ENCODE results near the gene DISC1. TPM values are rescaled to one million over a fixed set of nuclear protein-coding genes. Genes with fewer than 3 reads are reported as not detected.

DISC1 gene
- total and polyA plus RNA-seq, 2 donors (not counting 3 experiments of a cell fraction or from before 2014, with no cell fraction given) = 3.3 to 14.7 TPM

- no peaks in the 10 kb centered on the region for H4K20me1 ChIP-seq (replicated peaks; ENCODE audit: control insufficient read depth, extremely low read depth, insufficient read depth, low read length)
- no peak overlapping the region for H3K9ac ChIP-seq (replicated peaks; ENCODE audit: extremely low read depth, insufficient read depth, low read length)
- dilution Hi-C loops (cut with MboI; ENCODE audit: extremely low pct_ligation_motif_present, low sequenced_read_pairs) (no loop called here), intact Hi-C loops (cut with micrococcal nuclease) (no loop called here)
- no TSS peak for BruUV-seq (replicated peaks)
- H3K9me1 ChIP-seq (replicated peaks; ENCODE audit: control insufficient read depth, extremely low read depth, insufficient read depth, low read length) = no peaks in the 10 kb centered on the region
- no peak overlapping the region for H3K4me2 ChIP-seq (ENCODE audit: insufficient read depth, low read length)
- no peak overlapping the region for H3K27ac ChIP-seq (ENCODE audit: insufficient read depth, low read depth, low read length)
- no peaks in the 10 kb centered on the region for H3K4me1 ChIP-seq (ENCODE audit: control insufficient read depth, extremely low read depth, insufficient read depth, low read length)
- H3K9me3 ChIP-seq (replicated peaks; ENCODE audit: control insufficient read depth, insufficient read depth, low read length) = no peaks in the 10 kb centered on the region
- no peak overlapping the region for H2AFZ ChIP-seq (ENCODE audit: low read depth, low read length)
- POLR2A ChIA-PET = no interaction called here
- no peak for FAIRE-seq
- H3K36me3 ChIP-seq (ENCODE audit: control insufficient read depth in 2 of 2, extremely low read depth in 1 of 2, insufficient read depth in 2 of 2, low read length in 2 of 2) = no peaks in the 10 kb centered on the region
- CTCF ChIA-PET = no interaction called here
- TF ChIP-seq POLR2AphosphoS5 (IDR thresholded peaks at IDR 0.05; ENCODE audit: insufficient read depth, low read depth, low read length) = no peak
- no peak for TF ChIP-seq GATA2 (IDR thresholded peaks at IDR 0.05; ENCODE audit: insufficient read depth, insufficient read length, low read depth, low read length)
- TF ChIP-seq JUN (IDR thresholded peaks at IDR 0.05; ENCODE audit: borderline replicate concordance, insufficient read depth, insufficient read length, low read depth) = no peak
- no peak for TF ChIP-seq MAX (IDR thresholded peaks at IDR 0.05; ENCODE audit: insufficient read depth, insufficient read length)
- no peak for TF ChIP-seq CTCF (IDR thresholded peaks at IDR 0.05; ENCODE audit: extremely low read depth in 1 of 2, insufficient read depth in 1 of 2, low read depth in 1 of 2, low read length in 2 of 2)
- TF ChIP-seq FOS (IDR thresholded peaks at IDR 0.05; ENCODE audit: borderline replicate concordance, insufficient read depth, low read length) = no peak
- TF ChIP-seq POLR2A (IDR thresholded peaks at IDR 0.05; ENCODE audit: low read depth, low read length) = no peak
- no peak for TF ChIP-seq EZH2 (IDR thresholded peaks at IDR 0.05; ENCODE audit: borderline replicate concordance, low read depth, low read length, severe bottlenecking)
- TF ChIP-seq MYC (IDR thresholded peaks at IDR 0.05; ENCODE audit: low read depth, low read length) = no peak
- DNase-seq (ENCODE audit: low read depth, low spot score) = no peak
- no peaks in the 10 kb centered on the region for H3K79me2 ChIP-seq (ENCODE audit: control insufficient read depth, insufficient read depth, low read length)
- H3K4me3 ChIP-seq (replicated peaks in 1 of 3; ENCODE audit: insufficient read depth in 1 of 3, low read depth in 1 of 3, low read length in 3 of 3) = no peak overlapping the region
- H3K27me3 ChIP-seq (ENCODE audit: control insufficient read depth in 2 of 2, insufficient read depth in 2 of 2, low read length in 2 of 2) = no peaks in the 10 kb centered on the region
Observed at GRCh38 chr1:231678011-231678432, 51.4 kb downstream of the DISC1 start.
